Frontal cortex (tissue), 4 donors: ENCODE measurements around the gene LOX. TPM values are rescaled to one million over a fixed set of nuclear protein-coding genes. Genes with fewer than 3 reads are reported as not detected.

Experiments used
- DNase-seq, 2 donors: peaks; one replicate each; pipeline ENCODE4 v3.0.0; 2012; ENCODE audit warnings: low spot score in 2 of 2
- FAIRE-seq: peaks from 2 replicates; lab custom pipeline; 2012; peaks lifted over from hg19 to GRCh38; lab: Jason Lieb, UNC
- total RNA-seq: library from RNA; depleted of rRNA; stranded (reverse); fragments of >200 nt; gene quantifications from one replicate; pipeline ENCODE4 v1.2.3, GENCODE V29; 2014
- donor health status: control.
- donor health status: control.
- donor health status: control.

Gene LOX
- total RNA-seq, 1 donor from 2014 or later, result 3.3 TPM

DNA sequence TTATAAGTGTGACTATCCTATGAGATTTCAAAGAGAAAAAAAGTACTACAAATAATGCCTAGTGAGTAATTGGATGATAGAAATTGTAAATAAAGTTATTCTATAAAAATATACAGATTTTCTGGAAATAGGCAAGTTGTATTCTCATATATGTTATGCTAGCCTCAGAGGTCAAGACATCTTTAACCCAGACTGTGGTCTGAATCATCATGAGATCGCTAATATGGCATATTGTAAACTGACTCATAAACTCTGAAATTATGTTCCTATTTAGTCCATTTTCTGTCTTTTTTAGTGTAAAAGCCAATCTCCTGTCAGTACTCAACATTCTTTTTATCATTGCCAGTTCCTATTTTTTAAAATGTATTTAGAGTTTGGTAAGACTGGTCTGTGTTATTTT lies 14.2 kb downstream of the LOX start:
- DNase-seq, result no peak
- FAIRE-seq, result no peak

DNA sequence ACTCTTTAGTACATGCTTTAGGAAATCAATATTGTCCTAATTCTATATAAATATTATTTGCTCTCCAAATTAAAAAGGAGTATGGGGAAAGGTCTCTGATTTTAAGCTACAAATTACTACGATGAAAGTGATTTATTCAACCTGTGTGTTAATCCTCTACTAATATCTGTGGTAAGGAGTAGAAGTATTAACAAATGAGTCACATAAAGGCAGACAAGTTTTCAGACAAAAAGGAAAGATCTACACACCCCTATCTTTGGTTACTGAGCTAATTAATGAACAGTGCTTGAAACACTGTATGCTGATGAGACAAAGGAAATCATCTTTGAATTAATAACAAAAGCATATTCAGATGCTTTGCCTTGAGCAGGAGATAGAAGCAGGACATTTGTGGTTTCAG lies 15.9 kb downstream of the LOX start:
- FAIRE-seq, result no peak
- no peak for DNase-seq

DNA sequence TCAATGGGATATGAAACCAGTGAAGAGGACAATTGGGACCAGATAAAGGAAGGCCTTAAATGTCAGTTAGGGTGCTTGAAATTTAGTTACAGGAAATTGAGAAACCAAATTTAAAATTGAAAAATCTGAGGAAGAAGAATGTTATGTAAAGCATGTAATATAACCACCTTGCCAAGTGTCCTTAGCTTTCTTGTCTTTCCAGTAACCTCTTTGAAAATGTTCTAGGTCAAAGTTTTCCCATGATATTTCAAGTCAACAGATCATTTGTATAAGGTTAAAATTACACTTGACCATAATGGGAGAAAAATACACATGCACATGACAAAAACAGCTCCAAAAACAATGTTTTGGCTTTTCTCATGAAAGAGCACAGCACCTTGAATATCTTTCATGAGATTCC lies 21.1 kb downstream of the LOX start:
- FAIRE-seq (no peak), DNase-seq (no peak)

DNA sequence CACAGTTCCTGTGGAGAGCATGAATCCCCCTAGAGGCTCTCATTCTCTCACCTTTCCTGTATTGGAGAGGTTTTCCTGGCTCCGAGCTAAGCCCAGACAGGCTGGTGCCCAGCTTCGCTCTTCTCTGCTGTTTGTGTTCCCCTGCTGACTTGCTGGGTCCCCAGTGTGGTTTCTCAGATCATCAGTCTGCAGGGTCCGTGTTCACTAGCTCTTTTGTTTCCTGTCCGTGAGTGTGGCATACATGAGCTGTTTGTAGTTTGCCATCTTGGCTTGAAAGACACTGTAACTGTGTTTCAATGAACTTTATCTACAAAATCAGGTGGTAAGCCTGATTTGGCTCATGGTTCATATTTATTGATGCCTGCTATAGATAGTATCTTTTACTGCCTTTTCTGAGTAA lies 23.8 kb downstream of the LOX start:
- no peak for FAIRE-seq

DNA sequence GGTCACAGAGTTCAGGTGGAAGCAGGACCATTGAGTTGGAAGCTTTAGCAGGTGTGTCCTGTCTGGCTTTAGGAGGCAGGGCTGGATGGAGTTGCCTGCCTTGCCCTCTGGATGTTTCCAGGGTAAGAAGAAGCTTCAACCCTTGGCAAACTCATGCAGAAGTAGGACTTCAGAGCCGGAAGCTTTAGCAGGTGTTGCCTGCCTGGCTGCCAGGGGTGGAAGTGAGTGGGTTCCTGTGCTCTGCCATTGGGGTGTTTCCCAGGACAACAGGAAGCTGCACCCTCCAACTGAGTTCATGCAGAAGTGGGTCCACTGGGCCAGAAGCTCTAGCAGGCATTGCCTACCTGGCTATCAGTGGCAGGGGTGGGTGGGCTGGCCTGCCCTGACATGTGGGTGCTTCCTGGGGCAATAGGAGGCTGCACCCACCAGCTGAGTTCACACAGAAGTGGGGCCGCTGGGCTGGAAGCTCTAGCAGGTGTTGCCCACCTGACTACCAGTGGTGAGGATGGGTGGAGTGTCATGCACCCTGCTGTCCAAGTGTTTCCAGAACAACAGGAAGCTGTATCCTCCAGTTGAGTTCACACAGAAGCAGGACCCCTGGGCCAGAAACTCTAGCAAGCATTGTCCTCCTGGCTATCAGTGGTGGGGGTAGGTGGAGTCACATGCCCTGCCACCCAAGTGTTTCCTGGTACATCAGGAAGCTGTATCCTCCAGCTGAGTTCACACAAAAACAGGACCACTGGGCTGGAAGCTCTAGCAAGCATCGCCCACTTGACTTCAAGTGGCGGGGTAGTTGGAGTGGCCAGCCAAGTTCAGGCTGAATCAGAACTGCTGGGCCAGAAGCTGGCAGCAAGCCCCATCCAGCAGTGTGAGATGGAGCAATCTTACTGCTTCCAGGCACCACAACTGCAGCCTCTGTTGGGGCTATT lies 24.6 kb downstream of the LOX start:
- no peak for FAIRE-seq
- no peak for DNase-seq

More for the DNA sequence above, 23.8 kb downstream of the LOX start:
- no peak for DNase-seq

DNA sequence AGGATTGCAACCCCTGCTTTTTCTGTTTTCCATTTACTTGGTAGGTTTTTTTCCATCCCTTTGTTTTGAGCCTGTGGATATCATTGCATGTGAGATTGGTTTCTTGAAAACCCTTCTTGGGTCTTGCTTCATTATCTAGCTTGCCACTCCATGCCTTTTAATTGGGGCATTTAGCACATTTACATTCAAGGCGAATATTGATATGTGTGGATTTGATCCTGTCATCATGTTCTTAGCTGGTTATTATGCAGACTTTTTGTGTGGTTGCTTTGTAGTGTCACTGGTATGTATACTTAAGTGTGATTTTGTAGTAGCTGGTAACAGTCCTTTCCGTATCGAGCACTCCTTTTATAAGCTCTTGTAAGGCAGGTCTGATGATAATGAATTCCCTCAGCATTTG lies 26.5 kb downstream of the LOX start:
- DNase-seq (no peak), FAIRE-seq (no peak)

DNA sequence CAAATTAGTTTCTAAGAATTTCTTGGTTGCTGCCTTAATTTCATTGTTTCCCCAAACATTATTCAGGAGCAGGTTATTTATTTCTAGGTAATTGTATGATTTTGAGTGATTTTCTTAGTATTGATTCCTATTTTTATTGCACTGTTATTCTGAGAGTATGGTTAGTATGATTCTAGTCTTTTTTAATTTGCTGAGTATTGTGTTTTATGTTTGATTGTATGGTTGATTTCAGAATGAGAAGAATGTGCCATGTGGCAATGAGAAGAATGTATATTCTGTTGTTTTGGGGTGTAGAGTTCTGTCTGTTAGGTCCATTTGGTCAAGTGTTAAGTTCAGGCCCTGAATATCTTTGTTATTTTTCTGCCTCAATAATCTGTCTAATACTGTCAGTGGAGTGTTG lies 27.1 kb downstream of the LOX start:
- FAIRE-seq (no peak), DNase-seq (no peak)

DNA sequence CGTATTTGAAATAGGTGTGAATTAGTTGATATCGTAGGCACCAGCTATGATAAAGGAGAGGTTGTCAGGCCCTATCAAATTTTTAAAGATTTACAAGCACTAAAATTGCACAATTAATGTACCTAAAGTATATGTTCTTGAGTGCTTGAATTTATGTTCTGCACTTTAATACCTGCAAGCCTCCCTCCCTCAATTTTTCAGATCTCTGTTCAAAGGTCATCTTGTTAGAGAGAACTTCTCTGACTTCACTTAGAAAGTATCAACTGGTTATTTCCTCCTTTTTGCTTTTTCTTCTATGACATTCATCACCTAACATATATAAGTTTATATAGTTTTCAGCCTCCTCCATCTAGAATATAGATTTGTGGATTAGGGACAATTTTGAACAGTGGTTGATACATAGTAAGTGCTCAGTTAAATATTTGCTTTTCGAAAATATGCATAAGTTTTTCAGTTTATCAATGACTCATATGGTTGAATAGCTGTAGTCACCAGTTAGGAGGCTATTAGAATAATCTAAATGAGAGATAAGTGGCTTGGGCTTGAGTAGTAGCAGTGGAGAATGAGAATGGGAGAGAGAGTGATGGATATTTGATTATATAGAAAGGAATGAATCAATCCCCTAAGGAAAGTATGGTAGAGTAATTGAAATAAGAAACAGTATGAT lies 37.3 kb downstream of the LOX start:
- DNase-seq, result no peak

DNA sequence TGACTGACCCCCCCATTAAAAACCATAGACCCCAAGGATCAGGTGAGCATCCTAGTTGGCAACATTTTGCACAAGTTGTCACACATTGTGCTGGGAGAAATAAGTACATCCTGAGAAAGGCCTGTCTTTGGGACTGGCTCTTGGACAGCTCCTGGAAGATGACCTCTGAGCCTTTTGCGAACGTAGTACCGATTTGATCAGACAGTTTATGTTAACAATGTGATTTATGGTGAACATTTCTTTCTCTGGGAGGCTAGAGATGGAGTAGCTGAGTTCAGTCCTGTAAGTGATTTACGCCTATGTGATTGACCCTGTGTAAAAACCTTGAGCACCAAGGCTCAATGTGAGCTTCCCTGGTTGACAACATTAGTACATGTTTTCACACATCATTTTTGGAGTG lies 41.7 kb downstream of the LOX start:
- FAIRE-seq (no peak), DNase-seq (no peak)

More for the DNA sequence above, 37.3 kb downstream of the LOX start:
- no peak for FAIRE-seq

DNA sequence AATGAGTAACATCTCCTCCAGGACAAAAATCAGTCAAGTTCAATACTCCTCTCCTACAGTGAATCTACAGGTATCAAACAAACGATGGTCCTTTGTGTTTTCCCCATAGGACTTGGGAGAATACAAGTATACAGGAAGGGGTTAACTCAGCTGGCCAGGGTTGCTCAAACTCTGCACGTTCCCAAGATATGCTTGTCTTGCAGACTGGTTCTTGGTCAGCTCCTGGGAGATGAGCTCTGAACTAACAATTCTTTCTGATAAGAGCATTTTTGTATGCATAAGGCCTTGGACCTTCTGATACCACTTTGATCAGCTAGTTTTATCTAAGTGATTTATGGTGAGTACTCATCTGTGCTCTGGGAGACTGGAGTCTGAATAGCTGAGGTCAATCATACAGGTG lies 42.1 kb downstream of the LOX start:
- no peak for DNase-seq
- no peak for FAIRE-seq

DNA sequence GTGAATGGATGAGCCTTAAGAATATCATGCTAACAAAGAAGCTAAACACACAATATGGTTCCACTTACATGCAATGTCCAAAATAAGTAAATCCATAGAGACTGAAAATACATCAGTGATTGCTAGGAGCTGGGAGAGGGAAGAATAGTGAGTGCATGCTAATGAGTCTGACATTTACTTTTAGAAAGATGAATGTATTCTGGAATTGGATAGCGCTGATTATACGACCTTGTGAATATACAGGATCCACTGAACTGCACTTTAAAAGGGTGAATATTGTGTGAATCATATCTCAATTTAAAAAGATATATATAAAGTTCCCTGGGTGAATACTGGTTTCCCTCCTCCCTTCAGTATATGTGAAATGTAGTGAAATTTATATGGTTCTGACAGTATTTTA lies 46.2 kb downstream of the LOX start:
- no peak for DNase-seq
- no peak for FAIRE-seq

DNA sequence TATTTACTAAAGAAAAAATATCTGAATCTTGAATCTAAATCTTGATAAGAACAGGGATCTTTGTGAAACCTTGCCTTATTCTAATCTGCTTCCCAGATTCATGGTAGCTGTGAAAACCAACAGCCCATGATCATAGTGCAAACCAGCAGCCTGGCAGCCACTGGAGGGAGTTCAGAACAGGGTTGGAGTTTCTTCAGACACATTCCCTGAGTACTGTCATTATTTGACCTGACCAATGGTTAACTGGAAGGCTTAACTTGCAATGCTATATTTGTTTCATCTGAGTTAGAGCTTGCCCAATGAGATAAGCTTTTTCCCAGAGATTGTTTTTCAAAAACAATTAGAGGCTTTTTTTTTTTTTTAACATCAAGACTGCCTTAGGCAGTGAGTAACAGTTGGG lies 47.8 kb downstream of the LOX start:
- FAIRE-seq (no peak), DNase-seq (no peak)

DNA sequence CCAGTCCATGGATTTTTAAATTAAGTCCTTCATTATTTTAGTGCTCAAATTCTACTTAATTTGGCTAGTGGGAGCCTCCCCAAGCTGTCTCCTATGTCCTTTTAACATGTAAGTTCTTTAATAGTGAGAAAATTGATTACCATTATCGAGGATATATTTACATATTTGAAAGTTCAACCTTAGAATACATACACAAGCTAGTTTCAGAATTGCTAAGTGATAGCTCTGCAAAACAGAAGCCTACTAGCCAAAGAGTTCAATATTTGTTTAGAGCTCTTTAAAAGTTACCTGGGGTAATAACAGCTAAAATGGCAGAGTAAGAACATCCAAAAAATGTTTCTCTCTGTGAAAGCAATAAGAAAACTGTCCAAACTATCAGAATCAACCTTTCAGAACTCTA lies 48.2 kb downstream of the LOX start:
- DNase-seq (no peak), FAIRE-seq (no peak)

DNA sequence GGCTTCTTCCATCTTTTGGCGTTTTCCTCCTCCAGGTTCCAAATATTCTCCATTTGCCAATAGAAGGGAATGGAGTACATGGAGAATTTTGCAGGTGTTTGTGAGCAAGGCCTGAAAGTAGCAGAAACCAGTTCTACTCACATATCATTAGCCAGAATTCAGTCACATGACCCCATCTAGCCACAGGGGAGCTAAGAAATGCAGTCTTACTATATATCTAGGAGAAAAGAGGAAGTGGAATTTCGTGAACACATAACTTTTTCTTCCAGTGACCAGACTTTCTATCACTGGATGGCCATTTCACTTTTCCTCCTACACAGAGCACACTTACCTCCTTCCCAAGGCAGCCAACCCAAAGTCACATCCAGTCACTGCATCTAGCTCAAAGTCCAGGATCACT lies 55.1 kb downstream of the LOX start:
- no peak for DNase-seq
- FAIRE-seq, result no peak

DNA sequence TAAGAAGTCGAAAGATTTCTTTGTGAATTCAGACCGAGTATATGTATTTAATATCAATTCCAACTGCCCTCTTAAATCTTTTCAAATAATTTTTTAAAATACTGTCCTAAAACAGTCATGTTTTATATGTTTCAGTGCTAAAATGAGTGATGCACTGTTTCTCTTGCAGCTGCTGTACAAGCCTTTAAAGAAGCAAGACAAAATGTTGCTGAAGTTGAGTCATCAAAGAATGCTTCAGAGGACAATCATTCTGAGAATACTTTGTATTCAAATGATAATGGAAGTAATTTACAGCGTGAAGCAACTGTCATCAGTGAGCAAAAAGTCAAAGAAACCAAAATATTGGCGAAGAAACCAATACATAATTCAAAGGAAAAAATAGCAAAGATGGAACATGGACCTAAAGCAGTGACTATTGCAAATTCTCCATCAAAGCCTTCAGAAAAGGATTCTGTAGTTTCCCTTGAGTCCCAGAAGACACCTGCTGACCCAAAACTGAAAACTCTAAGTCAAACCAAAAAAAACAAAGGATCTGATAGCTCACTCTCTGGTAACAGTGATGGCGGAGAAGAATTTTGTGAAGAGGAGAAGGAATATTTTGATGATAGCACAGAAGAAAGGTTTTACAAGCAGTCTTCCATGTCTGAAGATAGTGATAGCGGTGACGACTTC lies 58.0 kb downstream of the LOX start:
- DNase-seq, result no peak
- FAIRE-seq, result no peak

DNA sequence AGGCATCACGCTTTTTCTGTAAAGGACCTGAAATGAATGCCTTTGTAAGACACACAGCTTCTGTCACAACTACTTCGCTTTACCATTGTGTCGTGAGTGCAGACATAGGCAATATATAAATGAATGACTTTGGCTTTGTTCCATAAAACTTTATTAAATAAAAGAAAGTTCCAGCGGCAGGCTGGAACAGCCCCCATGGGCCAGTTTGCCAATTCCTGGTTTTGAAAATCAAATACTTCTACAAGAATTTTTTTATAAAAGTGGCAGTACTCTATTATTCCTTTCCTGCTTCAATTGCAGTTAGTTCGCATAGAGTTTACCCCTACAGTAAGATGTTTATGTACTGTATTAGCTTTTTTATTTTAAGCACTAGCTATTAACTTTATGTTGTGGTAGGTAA lies 62.6 kb downstream of the LOX start:
- DNase-seq, result no peak

DNA sequence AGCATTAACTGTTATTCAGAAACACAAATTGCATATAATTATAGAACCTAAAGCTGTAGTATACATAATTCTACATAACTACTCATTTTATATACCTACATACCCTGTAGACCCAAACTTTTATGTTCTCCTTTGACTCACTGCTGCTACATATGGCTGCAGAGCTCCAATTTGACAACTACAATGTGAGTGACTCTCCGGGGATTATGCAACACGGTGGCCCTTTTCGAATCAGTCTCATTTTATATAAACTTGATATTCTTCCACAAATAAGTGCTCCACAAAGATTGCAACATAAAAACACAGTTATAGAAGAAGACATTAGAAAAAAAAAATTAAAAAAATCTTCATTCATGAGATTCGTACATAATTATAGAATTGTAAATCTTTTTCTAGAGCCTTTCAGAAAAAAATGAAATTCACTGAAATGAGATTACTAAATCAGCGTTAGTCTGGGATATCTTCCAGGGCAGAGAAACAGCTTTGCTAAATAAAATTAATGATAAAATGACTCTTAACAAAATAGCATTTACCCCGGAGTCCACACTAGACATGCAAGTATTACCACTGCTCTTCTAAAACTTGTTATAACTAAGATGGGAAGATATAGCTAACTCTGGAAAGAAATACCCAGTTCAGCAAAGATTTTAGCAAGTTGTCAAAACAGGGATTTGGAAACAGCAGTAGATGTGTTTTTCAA lies 63.7 kb downstream of the LOX start:
- FAIRE-seq, result no peak

More for the DNA sequence above, 62.6 kb downstream of the LOX start:
- no peak for FAIRE-seq

More for the DNA sequence above, 63.7 kb downstream of the LOX start:
- no peak for DNase-seq
